ENCODE data around the gene TRIM2. TPM values are rescaled to one million over a fixed set of nuclear protein-coding genes. Genes with fewer than 3 reads are reported as not detected.
A peak's percentile ranks its signal among the peaks of the same experiment; 100 is the strongest.
"Not testable (repeated sequence)": the region's sequence is repeated elsewhere in the genome, so short reads cannot be mapped to it uniquely, and the experiment has no call there.

TRIM2 gene
- total RNA-seq, 4 donors from 2014 or later, result 25.9 to 121 (median 45.6) TPM

- intact Hi-C loops (cut with DNase I; ENCODE audit: low total_unique reads), result no loop called here
- TF ChIP-seq POLR2A (IDR thresholded peaks at IDR 0.05) (no peak), CTCF (IDR thresholded peaks at IDR 0.05) (no peak)
- no peaks in the 10 kb centered on the region for H3K4me1 ChIP-seq
- no peak overlapping the region for H3K27ac ChIP-seq
- no peaks in the 10 kb centered on the region for H3K27me3 ChIP-seq
- no peaks in the 10 kb centered on the region for H3K9me3 ChIP-seq
- H3K4me3 ChIP-seq, result no peak overlapping the region
- no peaks in the 10 kb centered on the region for H3K36me3 ChIP-seq
- no peak for DNase-seq
Observed at GRCh38 chr4:153198719-153199118, 5.5 kb upstream of the TRIM2 start.

DNA sequence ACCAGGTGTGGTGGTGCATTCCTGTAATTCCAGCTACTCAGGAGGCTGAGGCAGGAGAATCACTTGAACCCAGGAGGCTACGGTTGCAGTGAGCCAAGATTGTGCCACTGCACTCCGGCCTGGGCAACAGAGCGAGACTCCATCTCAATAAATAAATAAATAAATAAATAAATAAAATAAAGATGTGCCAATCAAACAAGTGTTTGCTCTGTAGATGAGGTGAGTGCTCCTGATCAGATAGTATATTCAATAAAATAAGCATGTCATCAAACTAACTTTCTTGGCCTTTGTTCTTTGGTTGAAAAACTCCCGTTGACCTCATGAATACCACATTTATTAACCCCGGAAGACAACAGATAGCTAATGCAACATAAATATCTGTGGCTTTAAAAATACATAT, 497 bp upstream of the TRIM2 start:
- Histone ChIP-seq H3K4me3 (peak overlapping the region in 1 of 2 donors; percentile 26), H3K27ac (peak overlapping the region in 1 of 2 donors; percentile 51)
- intact Hi-C loops (cut with DNase I; ENCODE audit: low total_unique reads), result not testable (repeated sequence)

DNA sequence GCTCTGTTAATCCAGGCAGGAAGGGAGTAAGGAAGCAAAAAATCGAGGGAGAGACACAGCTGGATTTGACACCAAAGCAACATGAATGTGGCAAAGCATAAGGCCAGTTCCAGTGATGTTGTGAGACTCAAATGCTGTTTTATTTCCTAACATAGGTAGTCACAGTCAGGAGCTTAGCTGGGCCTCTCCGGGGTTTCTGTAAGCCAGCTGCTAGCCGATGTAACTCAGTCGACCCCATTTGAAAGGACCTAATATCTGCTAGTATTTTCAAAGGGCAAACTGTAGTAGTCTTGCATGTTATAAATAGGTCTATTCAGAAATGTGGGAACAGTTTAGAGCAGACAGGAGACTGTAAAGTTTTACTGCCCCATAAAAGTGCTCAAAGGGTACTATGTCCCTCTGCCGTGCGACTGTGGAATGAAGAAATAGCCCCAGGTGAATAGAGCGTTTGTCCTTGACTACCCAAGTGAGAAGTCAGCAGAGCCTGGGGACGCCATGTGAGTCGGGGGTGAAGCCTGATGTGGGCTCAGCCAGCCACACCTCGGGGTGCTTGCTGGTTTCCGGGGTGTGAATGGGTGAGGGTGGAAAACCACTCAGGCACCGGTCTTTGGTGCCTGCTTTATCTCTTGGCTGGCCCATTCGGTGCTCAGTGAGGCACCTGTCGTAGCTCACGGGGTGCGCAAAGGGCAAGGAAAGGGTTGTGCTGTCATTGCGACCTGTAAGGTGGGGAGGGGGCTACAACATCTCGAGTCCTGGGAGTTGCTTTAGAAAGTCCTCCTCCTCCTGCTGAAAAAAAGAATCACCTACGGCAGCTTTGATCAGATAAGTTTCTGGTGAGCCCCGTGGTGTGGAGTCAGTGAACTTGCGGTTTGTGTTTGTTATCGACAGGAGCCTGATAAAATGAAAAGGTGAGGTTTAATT, 745 bp downstream of the TRIM2 start:
- DNase-seq, result no peak
- intact Hi-C loops (cut with DNase I; ENCODE audit: low total_unique reads), result no loop called here
- Histone ChIP-seq H3K27me3 (no peaks in the 10 kb centered on the region), H3K27ac (peak overlapping the region; percentile 40 to 51), H3K4me1 (no peaks in the 10 kb centered on the region), H3K36me3 (no peaks in the 10 kb centered on the region), H3K4me3 (peak overlapping the region in 1 of 2 donors; percentile 26), H3K9me3 (no peaks in the 10 kb centered on the region)
- no peak for TF ChIP-seq POLR2A (IDR thresholded peaks at IDR 0.05)
- no peak for TF ChIP-seq CTCF (IDR thresholded peaks at IDR 0.05)

More for the DNA sequence above, 497 bp upstream of the TRIM2 start:
- H3K9me3 ChIP-seq, H3K36me3 ChIP-seq, H3K4me1 ChIP-seq, DNase-seq, H3K27me3 ChIP-seq: not testable (repeated sequence)

- H3K27ac ChIP-seq, result no peak overlapping the region
- no peak for DNase-seq
- H3K36me3 ChIP-seq, result no peaks in the 10 kb centered on the region
- no peak overlapping the region for H3K4me3 ChIP-seq
- H3K4me1 ChIP-seq, result no peaks in the 10 kb centered on the region
- TF ChIP-seq POLR2A (IDR thresholded peaks at IDR 0.05) (no peak), CTCF (IDR thresholded peaks at IDR 0.05) (no peak)
- no peaks in the 10 kb centered on the region for H3K9me3 ChIP-seq
- intact Hi-C loops (cut with DNase I; ENCODE audit: low total_unique reads), result no loop called here
- no peaks in the 10 kb centered on the region for H3K27me3 ChIP-seq
Observed at GRCh38 chr4:153205757-153206156, 1.5 kb downstream of the TRIM2 start.

DNA sequence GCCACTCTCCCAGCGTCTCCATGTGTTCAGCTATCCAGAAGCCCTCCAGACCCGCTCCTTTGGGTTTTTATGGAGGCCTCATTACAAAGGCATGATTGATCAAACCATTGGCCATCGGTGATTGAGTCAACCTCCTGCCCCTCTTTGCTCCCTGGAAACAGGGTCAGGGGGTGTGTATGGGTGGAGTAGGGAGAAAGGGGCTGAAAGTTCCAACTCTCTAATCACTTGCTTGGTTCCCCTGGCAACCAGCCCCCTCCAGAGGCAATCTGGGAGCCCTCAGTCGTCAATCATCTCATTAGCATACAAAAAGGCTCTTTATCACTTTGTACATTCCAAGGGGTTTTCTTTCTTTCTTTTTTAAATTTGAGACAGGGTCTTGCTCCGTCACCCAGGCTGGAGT, 2.3 kb downstream of the TRIM2 start:
- no peak for DNase-seq
- Histone ChIP-seq H3K4me1 (no peaks in the 10 kb centered on the region), H3K27ac (no peak overlapping the region), H3K27me3 (no peaks in the 10 kb centered on the region), H3K4me3 (no peak overlapping the region), H3K36me3 (no peaks in the 10 kb centered on the region), H3K9me3 (no peaks in the 10 kb centered on the region)
- intact Hi-C loops (cut with DNase I; ENCODE audit: low total_unique reads), result no loop called here
- TF ChIP-seq POLR2A (IDR thresholded peaks at IDR 0.05) (no peak), CTCF (IDR thresholded peaks at IDR 0.05) (no peak)

Measured in uterus (tissue), 4 donors.